NCI-H146 treated with DMSO at 0.1 percent for 48 hours (cell line): ENCODE data around the gene CZIB.
"Not testable (repeated sequence)": the region's sequence is repeated elsewhere in the genome, so short reads cannot be mapped to it uniquely, and the experiment has no call there.

Experiments
- DNase-seq: peaks from one replicate; lab custom pipeline; 2025; ENCODE audit not compliant: unreplicated experiment; lab: John Stamatoyannopoulos, UW

The CZIB gene

GRCh38 chr1:53238197-53239155, 18.0 kb upstream of the CZIB start, which contains the start of gene MAGOH:
MAGOH (minus strand) TSS chr1:53238518; CDS start chr1:53238448, 70 bp downstream.
- peak; percentile 88 for DNase-seq

DNA sequence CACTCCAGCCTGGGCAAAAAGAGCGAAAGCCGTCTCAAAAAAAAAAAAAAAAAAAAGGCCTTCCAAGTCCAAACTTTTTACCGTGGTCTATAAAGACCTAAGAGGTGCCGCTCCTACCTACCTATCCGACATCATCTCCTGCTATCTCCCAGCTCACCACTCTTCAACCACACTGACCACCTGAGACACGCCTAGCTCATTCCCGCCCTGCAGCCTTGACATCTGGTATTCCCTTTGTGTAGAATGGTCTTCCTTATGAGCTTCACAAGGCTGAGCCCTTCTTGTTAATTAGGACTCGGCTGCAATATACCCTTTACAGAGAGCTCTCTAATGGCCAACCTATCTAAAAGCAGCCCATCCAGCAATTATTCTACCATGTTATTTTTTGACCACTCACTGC, 17.2 kb upstream of the CZIB start:
- DNase-seq = no peak

- DNase-seq = no peak
Observed at GRCh38 chr1:53220962-53221286, 490 bp upstream of the CZIB start.

DNA sequence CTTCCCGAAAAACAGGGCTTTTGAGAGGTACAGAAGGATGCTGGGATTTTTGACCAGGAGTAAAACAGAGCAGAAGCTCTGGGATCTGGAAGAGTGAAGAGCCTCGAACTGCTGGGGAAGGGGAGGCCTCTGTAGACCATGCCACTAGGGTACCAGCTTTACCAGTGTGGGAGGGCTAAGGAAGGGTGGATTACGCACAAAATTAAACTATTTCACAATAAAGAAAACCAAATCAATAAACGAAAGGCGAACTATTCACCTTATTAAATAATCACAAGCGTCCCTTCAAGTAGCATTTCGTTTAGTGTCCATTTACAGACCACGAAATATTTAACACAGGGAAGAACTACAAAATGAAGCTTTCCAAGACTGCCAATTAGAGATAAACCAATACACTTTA, 723 bp downstream of the CZIB start:
- DNase-seq = no peak

DNA sequence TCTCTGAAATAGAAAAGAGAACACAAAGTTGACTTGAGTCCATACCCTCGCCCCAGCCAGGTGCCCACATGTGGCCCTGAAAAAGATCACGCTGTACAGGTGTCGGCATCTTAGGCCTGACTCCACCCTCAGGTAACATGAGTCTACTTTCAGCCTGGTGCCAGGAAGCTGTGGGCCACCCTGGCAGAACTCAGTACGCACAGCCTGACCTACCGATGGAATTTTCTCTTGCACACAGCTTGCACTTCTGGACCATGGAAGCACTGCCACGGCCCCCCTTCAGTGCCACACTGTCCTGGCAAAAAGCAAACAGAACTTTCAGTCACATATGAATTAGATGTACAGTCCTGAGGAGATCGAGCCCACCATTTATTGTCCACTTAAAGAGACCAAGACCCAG, 2.2 kb downstream of the CZIB start:
- DNase-seq = no peak

DNA sequence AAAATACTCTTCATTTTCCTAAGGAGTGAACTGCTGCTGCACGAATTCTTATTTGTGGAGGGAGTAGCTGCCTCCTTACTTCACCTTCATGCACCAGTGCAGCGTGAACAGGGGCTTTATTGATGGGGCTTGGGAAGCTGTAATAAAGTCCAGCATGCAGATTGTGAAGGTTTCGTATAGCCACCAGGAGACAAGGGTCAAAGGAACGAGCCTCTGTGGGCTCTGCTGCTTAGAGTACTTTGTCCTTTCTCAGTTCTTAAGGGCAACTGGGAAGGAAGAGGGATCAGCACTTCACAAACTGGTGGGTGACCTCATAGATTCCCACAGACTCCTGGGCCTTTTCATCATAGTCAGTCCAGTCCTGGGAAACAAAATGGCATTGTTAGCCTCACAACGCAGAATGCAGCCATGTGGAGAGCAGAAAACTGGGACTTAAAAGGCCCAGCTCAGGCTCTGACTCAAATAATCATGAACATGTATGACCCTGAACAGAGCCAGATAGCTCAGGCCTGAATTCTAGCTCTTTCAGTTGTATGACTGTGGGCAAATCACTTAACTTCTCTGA, 6.0 kb downstream of the CZIB start:
- no peak for DNase-seq

GRCh38 chr1:53210954-53211353, 9.5 kb downstream of the CZIB start:
- no peak for DNase-seq

DNA sequence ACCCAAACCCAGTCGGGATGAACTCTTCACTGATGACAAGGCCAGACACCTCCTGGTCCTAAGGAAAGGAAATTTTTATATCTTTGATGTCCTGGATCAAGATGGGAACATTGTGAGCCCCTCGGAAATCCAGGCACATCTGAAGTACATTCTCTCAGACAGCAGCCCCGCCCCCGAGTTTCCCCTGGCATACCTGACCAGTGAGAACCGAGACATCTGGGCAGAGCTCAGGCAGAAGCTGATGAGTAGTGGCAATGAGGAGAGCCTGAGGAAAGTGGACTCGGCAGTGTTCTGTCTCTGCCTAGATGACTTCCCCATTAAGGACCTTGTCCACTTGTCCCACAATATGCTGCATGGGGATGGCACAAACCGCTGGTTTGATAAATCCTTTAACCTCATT, 10.1 kb downstream of the CZIB start:
- no peak for DNase-seq

GRCh38 chr1:53207726-53208125, 12.7 kb downstream of the CZIB start:
- DNase-seq = no peak

- DNase-seq = no peak
Observed at GRCh38 chr1:53206735-53207379, 13.6 kb downstream of the CZIB start.

GRCh38 chr1:53206083-53206685, 14.2 kb downstream of the CZIB start:
- DNase-seq = not testable (repeated sequence)

GRCh38 chr1:53205496-53205895, 14.9 kb downstream of the CZIB start:
- DNase-seq = not testable (repeated sequence)

- DNase-seq = no peak
Observed at GRCh38 chr1:53203466-53203865, 17.0 kb downstream of the CZIB start.

GRCh38 chr1:53198241-53198651, 22.2 kb downstream of the CZIB start:
- no peak for DNase-seq

DNA sequence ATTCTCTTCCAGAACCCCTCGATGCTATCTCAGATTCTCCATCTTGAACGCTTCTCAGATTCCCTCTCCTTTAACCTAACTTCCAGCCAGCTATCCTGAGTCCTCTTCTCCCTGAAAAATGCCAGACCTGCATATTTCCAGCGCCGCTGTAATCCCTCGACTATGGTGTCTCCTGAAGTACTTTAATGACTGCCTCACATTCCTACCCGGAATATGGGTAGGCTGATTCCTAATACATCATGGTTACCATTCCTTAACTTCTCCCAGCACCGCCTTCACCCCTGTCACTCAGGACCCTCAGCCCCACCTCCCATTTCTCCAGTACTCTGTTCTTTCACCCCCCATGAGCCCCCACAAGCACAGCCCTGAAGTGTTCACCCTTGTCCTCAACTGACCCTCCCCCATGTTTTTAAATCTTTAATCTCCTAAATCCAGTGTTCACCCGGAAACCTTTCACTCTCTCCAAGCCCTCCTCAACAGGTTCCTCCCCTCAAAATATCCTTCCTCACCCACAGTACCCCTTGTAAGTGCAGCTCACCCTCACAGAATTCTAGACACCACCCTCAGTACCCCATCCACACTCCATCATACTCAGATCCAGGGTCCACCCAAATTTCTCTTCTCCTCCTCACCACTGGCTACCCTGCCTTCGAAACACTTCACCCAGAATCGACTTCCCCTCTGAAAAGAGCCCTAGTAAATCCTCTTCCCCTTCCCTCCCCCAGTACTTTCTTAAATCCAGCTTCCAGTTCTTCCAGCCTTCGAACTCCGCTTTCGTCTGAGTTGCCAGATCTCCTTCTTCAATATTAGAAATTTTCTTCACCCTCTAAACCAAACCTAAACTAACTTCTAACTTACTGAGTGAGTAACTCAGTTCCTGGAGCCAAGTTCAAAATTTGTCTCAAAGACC, 22.9 kb downstream of the CZIB start:
- peak; percentile 1 for DNase-seq

DNA sequence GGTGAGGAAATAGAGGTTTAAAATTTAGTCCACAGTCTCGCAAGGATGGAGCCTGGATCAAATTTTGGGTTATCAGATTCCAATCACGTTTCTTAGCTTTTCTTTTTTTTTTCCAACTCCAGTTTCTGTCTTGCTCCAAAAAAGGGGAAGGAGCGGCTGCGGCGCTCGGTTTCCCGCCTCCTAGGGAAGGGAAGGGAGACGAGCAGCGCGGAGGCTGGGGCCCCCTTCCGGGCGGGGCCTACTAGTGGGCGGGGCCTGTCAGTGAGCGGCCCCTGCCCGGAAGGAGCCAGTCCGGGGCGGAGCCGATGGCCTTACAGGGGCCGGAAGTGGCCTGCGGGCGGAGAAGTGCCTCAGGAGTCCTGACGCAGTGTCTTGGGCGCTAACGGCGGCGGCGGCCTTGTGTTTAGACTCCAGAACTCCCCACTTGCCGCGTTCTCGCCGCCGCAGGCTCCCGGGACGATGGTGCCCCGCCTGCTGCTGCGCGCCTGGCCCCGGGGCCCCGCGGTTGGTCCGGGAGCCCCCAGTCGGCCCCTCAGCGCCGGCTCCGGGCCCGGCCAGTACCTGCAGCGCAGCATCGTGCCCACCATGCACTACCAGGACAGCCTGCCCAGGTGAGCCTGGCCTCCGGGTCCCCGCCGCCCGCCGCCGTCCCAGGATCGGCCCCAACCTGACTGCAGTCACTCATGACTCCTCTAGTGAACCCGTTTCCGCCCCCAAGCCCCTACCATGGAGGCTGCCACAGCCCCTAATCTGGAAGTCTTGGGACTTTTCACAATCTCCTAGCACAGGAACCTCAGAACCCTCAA, 23.7 kb downstream of the CZIB start, which contains the start of gene CPT2:
CPT2 (plus strand) TSS at position 340 of the 806 bp plus-strand sequence; CDS start at position 460, 120 bp downstream.
- DNase-seq = peak; percentile 91

DNA sequence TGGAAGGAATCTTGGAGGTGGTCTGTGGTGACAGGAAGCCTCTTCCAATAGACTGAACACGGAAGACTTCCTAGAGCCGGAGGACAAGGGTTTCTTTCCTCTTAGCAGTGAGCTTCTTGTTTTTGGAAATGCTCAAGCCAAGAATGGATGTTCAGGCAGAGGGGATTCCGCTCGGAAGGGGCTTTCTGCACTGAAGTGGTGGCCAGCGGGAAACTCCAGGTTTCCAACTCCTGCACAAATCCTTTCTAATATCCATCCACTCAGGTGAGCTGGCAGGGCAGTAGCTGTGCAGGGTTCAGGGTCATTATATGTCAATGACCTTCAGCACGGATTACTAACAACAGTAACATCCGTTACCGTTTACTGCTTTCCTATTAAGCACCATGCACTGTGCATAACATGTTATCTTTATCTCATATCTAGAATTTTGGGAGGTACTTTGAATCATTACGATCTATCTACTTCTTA, 24.4 kb downstream of the CZIB start:
- DNase-seq = no peak

- no peak for DNase-seq
Observed at GRCh38 chr1:53195246-53196016, 25.0 kb downstream of the CZIB start.

DNA sequence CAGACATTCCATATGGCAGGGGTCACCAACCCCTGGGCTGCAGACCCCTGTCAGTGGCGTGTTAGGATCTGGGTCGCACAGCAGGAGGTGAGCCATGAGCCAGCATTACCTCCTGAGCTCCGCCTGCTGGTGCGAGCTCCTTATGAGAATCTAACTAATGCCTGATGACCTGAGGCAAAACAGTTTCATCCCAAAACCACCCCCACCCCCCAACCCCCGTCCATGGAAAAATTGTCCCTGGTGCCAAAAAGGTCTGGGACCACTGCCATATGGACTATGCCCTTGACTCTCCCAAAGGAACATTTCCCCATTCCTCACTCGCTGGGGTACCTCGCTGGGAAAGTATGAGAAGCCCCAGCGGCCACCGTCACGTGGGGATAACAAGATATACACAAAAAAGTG, 30.2 kb downstream of the CZIB start:
- no peak for DNase-seq
